Measurements from ENCODE around the gene AQR.
"Not testable (repeated sequence)": the region's sequence is repeated elsewhere in the genome, so short reads cannot be mapped to it uniquely, and the experiment has no call there.

The AQR gene

GRCh38 chr15:34869110-34869509, 100.4 kb downstream of the AQR start:
- no peak for DNase-seq

- no peak for DNase-seq
Measured at GRCh38 chr15:34865531-34865930, 104.0 kb downstream of the AQR start.

GRCh38 chr15:34861214-34861613, 108.3 kb downstream of the AQR start:
- DNase-seq: no peak

- DNase-seq: no peak
Measured at GRCh38 chr15:34855893-34856292, 113.6 kb downstream of the AQR start.

GRCh38 chr15:34855413-34855812, 114.1 kb downstream of the AQR start:
- DNase-seq: no peak

- DNase-seq: no peak
Measured at GRCh38 chr15:34854232-34854631, 115.3 kb downstream of the AQR start.

- DNase-seq: no peak
Measured at GRCh38 chr15:34853001-34853758, 116.4 kb downstream of the AQR start.

- DNase-seq: no peak
Measured at GRCh38 chr15:34851751-34852150, 117.8 kb downstream of the AQR start.

- DNase-seq: no peak
Measured at GRCh38 chr15:34851007-34851406, 118.5 kb downstream of the AQR start.

GRCh38 chr15:34850121-34850520, 119.4 kb downstream of the AQR start:
- DNase-seq: no peak

- DNase-seq: no peak
Measured at GRCh38 chr15:34849364-34849959, 120.1 kb downstream of the AQR start.

- no peak for DNase-seq
Measured at GRCh38 chr15:34847598-34847997, 121.9 kb downstream of the AQR start.

- no peak for DNase-seq
Measured at GRCh38 chr15:34841262-34841725, 128.2 kb downstream of the AQR start.

GRCh38 chr15:34838282-34838681, 131.3 kb downstream of the AQR start:
- DNase-seq: no peak

- no peak for DNase-seq
Measured at GRCh38 chr15:34837246-34838016, 132.1 kb downstream of the AQR start.

- no peak for DNase-seq
Measured at GRCh38 chr15:34828145-34828911, 141.2 kb downstream of the AQR start.

GRCh38 chr15:34821831-34822230, 147.7 kb downstream of the AQR start:
- no peak for DNase-seq

- DNase-seq: no peak
Measured at GRCh38 chr15:34820110-34820509, 149.4 kb downstream of the AQR start.

GRCh38 chr15:34818526-34818925, 151.0 kb downstream of the AQR start:
- DNase-seq: no peak

GRCh38 chr15:34815836-34816235, 153.7 kb downstream of the AQR start:
- no peak for DNase-seq

GRCh38 chr15:34813446-34814190, 155.9 kb downstream of the AQR start:
- DNase-seq: no peak

- not testable (repeated sequence) for DNase-seq
Measured at GRCh38 chr15:34812868-34813365, 156.6 kb downstream of the AQR start.
